ENCODE data around the gene BRPF3.
"Not testable (repeated sequence)": the region's sequence is repeated elsewhere in the genome, so short reads cannot be mapped to it uniquely, and the experiment has no call there.

Gene BRPF3

GRCh38 chr6:36200998-36201596, 4.6 kb downstream of the BRPF3 start:
- no peak for DNase-seq (ENCODE audit: low spot score)

- DNase-seq (ENCODE audit: low spot score) = no peak
Observed at GRCh38 chr6:36201612-36202011, 5.1 kb downstream of the BRPF3 start.

DNA sequence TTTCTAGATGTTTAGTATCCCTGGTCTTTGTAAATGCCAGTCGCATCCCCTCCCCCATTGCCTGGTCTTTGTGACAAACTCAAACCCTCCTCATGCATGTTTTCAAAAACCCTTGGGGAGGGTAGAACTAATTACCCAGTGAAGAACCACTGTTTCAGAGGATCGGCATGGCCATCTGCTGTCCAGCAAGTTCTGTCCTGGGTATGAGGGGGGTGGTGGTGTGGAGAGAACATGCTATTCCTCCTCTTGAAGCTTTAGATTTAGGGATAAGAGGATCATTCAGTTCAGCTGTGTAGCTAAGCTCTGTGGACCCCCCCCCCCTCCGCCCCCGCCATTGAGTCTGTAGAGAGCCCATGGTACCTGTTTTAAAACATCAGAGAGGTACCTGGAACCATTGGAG, 5.6 kb downstream of the BRPF3 start:
- DNase-seq (ENCODE audit: low spot score) = no peak

DNA sequence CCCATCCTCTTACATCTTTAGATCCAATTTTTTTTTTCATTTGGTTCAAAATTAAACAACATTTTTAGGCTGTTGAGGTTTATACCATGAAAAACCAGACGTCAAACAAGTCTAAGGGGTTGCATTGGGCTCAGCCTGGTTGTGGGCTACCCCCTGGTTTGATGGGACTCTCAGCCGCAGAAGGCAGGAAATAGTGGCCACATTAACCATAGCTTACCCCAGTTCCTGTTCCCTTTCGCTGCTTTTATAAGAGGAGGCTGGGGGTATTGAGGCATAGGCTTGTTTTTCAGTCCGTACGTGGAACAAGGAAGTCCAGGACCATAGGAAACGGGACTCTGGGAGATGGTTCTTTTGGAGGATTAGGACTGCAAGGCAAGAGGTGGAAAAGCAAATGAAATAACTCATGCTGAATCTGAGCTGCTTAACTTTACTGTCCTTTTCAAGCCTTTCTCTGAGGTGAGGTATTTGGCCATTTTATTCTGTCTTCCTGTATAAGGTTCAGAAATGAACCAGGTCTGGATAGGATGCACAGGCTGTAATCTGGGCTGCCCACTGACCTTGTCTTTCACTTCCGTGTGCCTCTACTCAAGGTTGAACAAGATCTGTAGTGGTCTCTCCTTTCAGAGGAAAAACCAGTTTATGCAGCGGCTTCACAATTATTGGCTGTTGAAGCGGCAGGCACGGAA, 7.7 kb downstream of the BRPF3 start:
- DNase-seq (ENCODE audit: low spot score) = no peak

GRCh38 chr6:36207155-36207554, 10.6 kb downstream of the BRPF3 start:
- DNase-seq (ENCODE audit: low spot score) = no peak

- no peak for DNase-seq (ENCODE audit: low spot score)
Observed at GRCh38 chr6:36209606-36210005, 13.1 kb downstream of the BRPF3 start.

DNA sequence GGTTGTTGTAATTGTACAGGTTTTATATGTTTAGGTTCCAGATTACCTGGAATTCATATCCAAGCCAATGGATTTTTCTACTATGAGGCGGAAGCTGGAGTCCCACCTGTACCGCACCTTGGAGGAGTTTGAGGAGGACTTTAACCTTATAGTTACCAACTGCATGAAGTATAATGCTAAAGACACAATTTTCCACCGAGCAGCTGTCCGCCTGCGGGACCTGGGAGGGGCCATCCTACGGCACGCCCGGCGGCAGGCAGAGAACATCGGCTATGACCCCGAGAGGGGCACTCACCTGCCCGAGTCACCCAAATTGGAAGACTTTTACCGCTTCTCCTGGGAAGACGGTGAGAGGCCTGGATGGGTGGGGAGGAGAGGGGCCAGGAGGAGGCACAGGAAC, 13.6 kb downstream of the BRPF3 start:
- DNase-seq (ENCODE audit: low spot score) = no peak

- no peak for DNase-seq (ENCODE audit: low spot score)
Observed at GRCh38 chr6:36210886-36211595, 14.5 kb downstream of the BRPF3 start.

DNA sequence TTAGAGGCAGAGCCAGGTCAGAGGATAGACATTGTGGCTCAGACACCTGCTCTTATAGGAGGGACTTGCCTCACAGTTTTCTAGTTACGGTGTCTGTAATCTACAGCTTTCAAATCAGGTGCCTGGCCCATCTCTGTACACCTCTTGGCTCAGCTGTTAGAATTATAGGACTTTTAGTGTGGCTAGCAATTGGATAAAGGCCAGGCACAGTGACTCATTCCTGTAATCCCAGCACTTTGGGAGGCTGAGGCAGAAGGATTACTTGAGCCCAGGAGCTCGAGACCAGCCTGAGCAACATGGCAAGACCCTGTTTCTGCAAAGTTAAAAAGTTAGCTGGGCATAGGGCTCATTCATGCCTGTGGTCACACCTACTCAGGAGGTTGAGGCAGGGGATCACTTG, 20.0 kb downstream of the BRPF3 start:
- no peak for DNase-seq (ENCODE audit: low spot score)

- DNase-seq (ENCODE audit: low spot score) = no peak
Observed at GRCh38 chr6:36217188-36217587, 20.6 kb downstream of the BRPF3 start.

DNA sequence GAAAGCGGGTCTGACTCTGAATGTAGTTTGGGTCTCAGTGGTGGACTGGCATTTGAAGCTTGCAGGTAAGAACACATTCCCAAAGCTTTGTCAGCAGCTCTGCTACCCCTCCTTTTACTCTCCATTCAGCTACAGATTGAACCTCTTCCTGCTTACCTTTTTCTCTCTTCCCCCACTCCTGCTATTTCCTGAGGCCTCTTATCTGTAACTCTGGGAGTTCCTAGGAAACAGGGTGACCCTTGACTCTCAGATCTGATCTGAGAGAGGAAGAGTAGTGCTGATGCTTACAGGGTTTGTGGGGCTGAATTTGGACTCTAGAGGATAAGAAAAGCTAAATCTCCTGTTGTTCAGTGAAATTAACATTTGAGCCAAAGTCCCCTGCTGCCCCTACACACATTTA, 21.4 kb downstream of the BRPF3 start:
- DNase-seq (ENCODE audit: low spot score) = no peak

DNA sequence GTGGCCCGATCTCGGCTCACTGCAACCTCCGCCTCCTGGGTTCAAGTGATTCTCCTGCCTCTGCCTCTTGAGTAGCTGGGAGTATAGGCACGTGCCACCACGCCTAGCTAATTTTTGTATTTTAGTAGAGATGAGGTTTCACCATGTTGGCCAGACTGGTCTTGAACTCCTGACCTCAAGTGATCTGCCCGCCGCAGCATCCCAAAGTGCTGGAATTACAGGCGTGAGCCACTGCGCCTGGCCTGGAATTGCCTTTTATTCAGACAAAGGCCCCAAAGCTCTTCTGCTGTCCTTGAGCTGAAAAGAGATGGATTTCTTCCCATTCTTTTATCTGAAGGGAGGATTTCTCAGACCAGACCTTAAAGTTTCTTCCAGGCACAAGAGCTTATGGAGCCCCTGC, 22.0 kb downstream of the BRPF3 start:
- not testable (repeated sequence) for DNase-seq (ENCODE audit: low spot score)

DNA sequence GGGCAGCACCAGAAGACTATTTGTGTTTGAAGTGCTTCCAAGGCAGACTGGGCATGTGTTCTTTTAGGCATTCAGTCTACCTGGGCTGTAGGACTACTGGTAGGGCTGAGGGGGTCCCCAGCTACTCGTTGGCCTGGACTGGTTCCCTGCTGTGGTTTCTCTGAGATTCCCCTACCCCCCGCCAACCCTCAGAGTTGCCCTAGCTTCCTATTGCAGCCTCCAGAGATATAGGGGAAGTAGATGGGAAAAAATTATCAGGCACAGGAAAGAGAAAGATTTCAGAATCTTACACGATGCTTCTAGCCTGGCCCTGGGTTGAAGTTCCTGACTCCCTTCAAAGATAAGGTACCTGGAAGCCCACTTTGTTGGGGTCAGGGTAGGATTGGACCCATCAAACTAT, 22.5 kb downstream of the BRPF3 start:
- DNase-seq (ENCODE audit: low spot score) = no peak

- DNase-seq (ENCODE audit: low spot score) = no peak
Observed at GRCh38 chr6:36220226-36220625, 23.7 kb downstream of the BRPF3 start.

DNA sequence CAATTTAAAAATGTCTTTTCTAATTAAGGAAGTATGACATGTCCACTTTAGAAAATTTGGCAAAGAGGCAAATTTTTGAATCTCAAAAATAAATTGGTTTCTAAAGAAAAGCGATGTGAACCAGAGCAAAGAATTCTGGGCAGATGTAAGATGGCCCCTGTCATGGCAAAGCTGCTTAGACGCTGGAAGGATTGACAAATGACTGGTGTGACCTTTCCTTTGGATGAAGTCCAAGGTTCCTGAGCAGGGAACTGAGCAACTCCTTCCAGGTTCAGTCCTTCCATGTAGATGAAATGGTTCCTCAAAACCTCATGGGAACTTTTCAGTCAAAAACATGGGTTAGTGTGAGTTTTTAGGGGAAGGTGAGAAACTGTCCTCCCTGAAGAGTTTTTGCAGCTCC, 25.1 kb downstream of the BRPF3 start:
- no peak for DNase-seq (ENCODE audit: low spot score)

DNA sequence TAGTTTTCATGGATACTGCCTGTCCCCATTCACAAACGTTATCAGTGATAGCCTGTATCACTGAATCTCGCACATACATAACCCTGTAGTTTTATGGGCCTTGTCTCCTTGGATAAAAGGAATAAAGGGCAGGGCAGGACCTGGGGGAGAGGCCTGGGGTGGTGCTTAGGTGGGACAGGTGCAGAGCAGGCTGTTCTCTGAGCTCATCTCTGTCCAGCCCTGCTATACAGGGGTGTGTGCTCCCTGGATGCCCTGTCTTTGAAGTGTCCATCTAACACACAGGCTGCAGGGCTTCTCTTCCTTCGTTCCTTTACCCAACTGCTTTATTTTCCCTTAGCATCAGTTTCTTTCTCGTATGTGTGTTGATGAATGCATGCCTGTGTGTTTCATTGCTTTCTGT, 26.4 kb downstream of the BRPF3 start:
- DNase-seq (ENCODE audit: low spot score) = no peak

GRCh38 chr6:36223706-36224105, 27.2 kb downstream of the BRPF3 start:
- no peak for DNase-seq (ENCODE audit: low spot score)

DNA sequence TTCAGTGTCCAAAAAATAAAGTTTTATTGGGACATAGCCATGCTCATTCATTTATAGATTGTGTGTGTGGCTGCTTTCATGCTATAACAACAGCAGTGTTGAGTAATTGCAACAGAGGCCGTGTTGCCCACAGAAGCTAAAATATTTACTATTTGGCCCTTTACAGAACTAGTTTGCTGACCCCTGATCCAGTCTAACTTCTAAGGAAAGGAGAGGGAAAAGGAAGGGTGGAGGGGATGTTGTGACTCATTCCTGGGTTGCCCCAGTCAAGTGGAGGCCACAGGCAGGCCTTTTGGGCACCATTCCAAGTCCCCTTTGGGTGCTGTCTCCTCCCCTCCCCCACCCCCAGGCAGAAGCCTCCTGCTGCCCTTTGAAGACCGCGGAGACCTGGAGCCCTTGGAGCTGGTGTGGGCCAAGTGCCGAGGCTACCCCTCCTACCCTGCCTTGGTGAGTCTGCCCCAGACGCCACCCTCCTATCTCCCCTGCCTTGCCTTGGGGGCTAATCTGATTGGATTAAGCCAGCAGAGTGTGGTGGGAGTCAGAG, 28.4 kb downstream of the BRPF3 start:
- no peak for DNase-seq (ENCODE audit: low spot score)

DNA sequence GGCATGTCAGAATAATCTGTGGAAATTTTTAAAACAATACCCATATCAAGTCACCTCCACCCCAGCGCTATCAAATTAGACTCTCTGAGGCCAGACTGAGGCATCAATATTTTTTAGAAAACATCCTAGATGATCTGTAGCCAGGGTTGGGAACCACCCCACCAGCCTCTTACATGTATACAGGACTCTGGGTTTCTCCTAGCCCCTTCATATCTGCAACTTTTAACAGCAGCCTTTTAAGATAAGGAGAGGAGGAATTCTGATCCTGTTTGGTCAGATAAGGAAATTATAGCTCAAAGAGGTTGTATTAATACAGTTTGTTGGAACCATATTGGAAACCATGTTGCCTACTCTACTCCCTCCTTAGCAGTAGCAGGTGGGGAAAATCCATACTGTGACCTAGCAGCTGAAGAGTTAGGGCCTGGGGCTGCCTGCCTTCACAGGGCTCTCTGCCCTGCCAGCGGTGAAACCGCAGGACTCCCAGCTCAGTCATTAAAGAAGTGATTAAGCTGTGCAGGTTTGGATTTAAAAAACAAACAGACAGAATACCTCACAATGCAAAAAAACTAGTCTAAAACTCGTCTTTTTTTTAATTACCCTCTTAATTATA, 30.0 kb downstream of the BRPF3 start:
- DNase-seq (ENCODE audit: low spot score) = no peak

GRCh38 chr6:36227379-36228228, 31.1 kb downstream of the BRPF3 start:
- DNase-seq (ENCODE audit: low spot score) = no peak

- no peak for DNase-seq (ENCODE audit: low spot score)
Observed at GRCh38 chr6:36229223-36229622, 32.7 kb downstream of the BRPF3 start.

GRCh38 chr6:36230371-36230770, 33.8 kb downstream of the BRPF3 start:
- DNase-seq (ENCODE audit: low spot score) = no peak
